ENCODE data around the gene SLC35F1. TPM values are rescaled to one million over a fixed set of nuclear protein-coding genes. Genes with fewer than 3 reads are reported as not detected.

Gene SLC35F1
- total RNA-seq, 2 donors from 2014 or later = 1.1 to 1.3 TPM

DNA sequence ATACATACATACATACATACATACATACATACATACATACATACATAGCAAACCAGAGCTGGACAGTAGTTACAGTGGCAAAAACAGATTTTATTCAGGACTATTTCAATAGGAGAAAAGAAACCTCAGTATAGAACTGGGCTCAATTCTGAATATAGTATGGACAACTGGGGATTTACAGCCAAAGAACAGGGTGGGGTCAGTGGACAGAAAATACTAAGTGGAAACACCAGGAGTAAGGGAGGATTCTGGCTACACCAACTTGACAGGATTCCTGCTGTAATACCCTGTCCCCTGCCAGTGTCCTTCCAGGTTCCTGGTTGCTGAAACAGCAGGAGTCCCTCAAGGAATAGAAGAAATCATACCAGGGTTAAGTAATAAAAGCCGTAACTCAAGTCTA lies 293.1 kb downstream of the SLC35F1 start:
- H3K27ac ChIP-seq = no peak overlapping the region
- H3K4me3 ChIP-seq = no peak overlapping the region
- TF ChIP-seq, protein P1, sequence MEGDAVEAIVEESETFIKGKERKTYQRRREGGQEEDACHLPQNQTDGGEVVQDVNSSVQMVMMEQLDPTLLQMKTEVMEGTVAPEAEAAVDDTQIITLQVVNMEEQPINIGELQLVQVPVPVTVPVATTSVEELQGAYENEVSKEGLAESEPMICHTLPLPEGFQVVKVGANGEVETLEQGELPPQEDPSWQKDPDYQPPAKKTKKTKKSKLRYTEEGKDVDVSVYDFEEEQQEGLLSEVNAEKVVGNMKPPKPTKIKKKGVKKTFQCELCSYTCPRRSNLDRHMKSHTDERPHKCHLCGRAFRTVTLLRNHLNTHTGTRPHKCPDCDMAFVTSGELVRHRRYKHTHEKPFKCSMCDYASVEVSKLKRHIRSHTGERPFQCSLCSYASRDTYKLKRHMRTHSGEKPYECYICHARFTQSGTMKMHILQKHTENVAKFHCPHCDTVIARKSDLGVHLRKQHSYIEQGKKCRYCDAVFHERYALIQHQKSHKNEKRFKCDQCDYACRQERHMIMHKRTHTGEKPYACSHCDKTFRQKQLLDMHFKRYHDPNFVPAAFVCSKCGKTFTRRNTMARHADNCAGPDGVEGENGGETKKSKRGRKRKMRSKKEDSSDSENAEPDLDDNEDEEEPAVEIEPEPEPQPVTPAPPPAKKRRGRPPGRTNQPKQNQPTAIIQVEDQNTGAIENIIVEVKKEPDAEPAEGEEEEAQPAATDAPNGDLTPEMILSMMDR (IDR thresholded peaks at IDR 0.05) = no peak
- no peaks in the 10 kb centered on the region for H3K4me1 ChIP-seq
- no peaks in the 10 kb centered on the region for H3K9me3 ChIP-seq
- no peaks in the 10 kb centered on the region for H3K27me3 ChIP-seq
- no peak for DNase-seq (ENCODE audit: low spot score)
- no peaks in the 10 kb centered on the region for H3K36me3 ChIP-seq

DNA sequence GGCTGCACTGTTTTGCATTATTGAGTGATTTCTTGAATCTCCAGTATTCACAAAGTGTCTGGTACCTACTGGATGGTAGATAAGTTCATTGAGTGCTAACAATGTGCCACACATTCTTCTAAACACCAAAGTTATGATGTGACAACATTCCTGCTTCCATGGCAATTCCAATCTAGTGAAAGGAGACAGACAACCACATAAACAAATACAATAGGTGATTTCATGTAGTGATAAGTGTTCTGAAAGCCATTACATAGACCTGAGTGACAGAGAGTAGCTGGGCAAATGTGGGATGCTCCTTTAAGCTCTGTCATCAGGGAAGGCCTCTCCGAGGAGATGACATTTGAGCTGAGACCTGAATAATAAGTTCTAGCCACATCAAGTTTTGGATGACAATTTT lies 295.5 kb downstream of the SLC35F1 start:
- Histone ChIP-seq H3K9me3 (no peaks in the 10 kb centered on the region), H3K27ac (no peak overlapping the region), H3K27me3 (no peaks in the 10 kb centered on the region), H3K4me1 (no peaks in the 10 kb centered on the region), H3K4me3 (no peak overlapping the region), H3K36me3 (no peaks in the 10 kb centered on the region)
- DNase-seq (ENCODE audit: low spot score) = no peak
- TF ChIP-seq, protein P1 (IDR thresholded peaks at IDR 0.05) = no peak

DNA sequence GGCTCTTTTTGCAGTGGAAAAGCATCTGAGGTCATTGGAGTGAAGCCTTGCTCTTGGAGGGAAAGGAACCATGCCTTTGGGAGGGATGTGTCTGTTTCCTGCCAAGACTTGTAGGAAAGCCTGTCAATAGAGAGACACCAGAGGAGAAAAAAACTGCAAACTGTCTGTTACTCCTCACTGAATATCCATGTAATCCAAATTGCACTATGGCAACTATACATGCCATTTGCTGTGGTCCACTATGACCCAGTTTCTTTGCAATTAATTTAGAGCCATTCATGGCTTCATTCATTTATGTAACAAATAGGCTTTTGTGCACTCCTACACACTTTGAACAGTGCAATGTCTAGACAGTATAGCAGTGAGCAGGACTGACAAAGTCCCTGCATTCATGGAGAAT lies 296.5 kb downstream of the SLC35F1 start:
- Histone ChIP-seq H3K27me3 (no peaks in the 10 kb centered on the region), H3K36me3 (no peaks in the 10 kb centered on the region), H3K4me1 (no peaks in the 10 kb centered on the region), H3K4me3 (no peak overlapping the region), H3K9me3 (no peaks in the 10 kb centered on the region), H3K27ac (no peak overlapping the region)
- DNase-seq (ENCODE audit: low spot score) = no peak
- TF ChIP-seq, protein P1 (IDR thresholded peaks at IDR 0.05) = no peak

DNA sequence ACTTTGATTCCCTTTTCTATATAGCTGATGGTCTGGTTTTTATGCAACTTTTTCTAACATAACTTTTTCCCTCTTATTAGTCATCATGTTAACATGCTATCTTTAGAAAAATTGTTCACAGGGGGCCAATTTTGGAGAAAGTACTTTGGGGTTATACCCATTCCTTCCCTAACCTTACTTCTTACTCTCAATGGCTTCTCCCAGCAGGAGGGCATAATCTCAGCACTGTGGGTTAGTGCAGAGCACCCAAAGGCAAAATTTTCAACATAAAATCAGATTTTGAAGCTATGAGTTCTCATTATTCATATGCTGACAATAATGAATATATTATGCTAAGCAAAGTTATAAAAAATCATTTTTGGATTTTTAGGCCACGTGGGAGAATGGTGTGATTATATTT lies 299.2 kb downstream of the SLC35F1 start:
- Histone ChIP-seq H3K27me3 (no peaks in the 10 kb centered on the region), H3K4me1 (no peaks in the 10 kb centered on the region), H3K27ac (no peak overlapping the region), H3K36me3 (no peaks in the 10 kb centered on the region), H3K9me3 (no peaks in the 10 kb centered on the region), H3K4me3 (no peak overlapping the region)
- TF ChIP-seq, protein P1 (IDR thresholded peaks at IDR 0.05) = no peak
- DNase-seq (ENCODE audit: low spot score) = no peak

DNA sequence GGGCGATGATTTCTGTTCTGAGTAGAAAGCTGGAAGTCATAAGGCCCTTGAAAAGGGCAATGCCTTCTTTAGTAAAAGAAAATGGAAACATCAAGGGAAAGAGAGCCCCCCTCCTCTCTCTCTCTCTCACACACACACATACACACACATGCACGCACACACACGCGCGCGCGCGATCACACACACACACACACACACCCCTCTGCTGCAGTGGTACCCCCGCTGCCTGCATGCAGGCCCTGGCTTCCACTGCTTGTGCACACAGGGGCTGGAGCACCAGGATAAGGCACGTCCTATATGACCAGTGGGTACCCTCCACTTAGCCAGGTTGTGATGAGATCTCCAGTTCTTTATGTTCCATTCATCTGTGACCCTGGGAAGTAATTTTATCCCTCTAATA lies 300.9 kb downstream of the SLC35F1 start:
- no peak overlapping the region for H3K27ac ChIP-seq
- no peaks in the 10 kb centered on the region for H3K4me1 ChIP-seq
- TF ChIP-seq, protein P1 (IDR thresholded peaks at IDR 0.05) = no peak
- H3K9me3 ChIP-seq = no peaks in the 10 kb centered on the region
- H3K4me3 ChIP-seq = no peak overlapping the region
- H3K27me3 ChIP-seq = no peaks in the 10 kb centered on the region
- no peaks in the 10 kb centered on the region for H3K36me3 ChIP-seq
- no peak for DNase-seq (ENCODE audit: low spot score)

DNA sequence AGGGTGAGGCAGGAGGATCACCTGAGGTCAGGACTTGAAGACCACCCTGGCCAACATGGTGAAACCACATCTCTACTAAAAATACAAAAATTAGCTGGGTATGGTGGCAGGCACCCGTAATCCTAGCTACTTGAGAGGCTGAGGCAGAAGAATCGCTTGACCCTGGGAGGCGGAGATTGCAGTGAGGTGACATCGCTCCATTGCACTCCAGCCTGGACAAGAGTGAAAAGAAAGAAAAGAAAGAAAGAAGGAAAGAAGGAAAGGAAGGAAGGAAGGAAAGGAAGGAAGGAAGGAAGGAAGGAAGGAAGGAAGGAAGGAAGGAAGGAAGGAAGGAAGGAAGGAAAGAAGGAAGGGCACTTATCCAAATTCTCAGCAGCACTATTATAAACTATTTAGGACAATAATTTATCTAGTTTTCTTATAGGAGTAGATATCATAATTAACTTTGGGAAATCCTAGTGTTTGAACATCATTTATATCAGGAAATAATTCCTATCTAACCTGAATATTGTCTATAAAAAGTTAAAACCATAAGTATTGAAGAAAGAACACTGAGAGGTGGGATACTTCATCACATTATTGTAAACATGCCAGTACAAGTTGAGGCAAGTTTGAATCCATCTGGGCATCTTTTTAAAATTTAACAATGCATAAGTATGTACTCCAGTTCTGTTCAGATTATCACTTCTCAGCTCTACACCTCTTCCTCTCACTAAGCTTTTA lies 305.5 kb downstream of the SLC35F1 start:
- no peaks in the 10 kb centered on the region for H3K9me3 ChIP-seq
- TF ChIP-seq, protein P1 (IDR thresholded peaks at IDR 0.05) = no peak
- H3K27me3 ChIP-seq = no peaks in the 10 kb centered on the region
- DNase-seq (ENCODE audit: low spot score) = no peak
- no peak overlapping the region for H3K27ac ChIP-seq
- no peaks in the 10 kb centered on the region for H3K4me1 ChIP-seq
- H3K36me3 ChIP-seq = no peaks in the 10 kb centered on the region
- no peak overlapping the region for H3K4me3 ChIP-seq
